GM19463 (cell line): ENCODE measurements around the gene LRBA.
"Not testable (repeated sequence)": the region's sequence is repeated elsewhere in the genome, so short reads cannot be mapped to it uniquely, and the experiment has no call there.

Experiments used
- ATAC-seq: cut with Tn5 transposase; IDR thresholded peaks from one replicate; pipeline ENCODE4 v1.9.1; 2021; ENCODE audit warnings: mild to moderate bottlenecking, moderate library complexity; ENCODE audit not compliant: unreplicated experiment

Gene LRBA

GRCh38 chr4:151014521-151015458 is at the start of gene LRBA:
Gene LRBA, minus strand, starts transcription at chr4:151015284. Its CDS starts 642 bp downstream, at chr4:151014642.
- ATAC-seq = peak; percentile 60

- ATAC-seq = not testable (repeated sequence)
These were observed 48.1 kb upstream of the LRBA start for GRCh38 chr4:151063143-151063542.

- no peak for ATAC-seq
These were observed 40.5 kb upstream of the LRBA start for GRCh38 chr4:151055539-151055938.

GRCh38 chr4:151052785-151053184 is 37.7 kb upstream of the LRBA start:
- no peak for ATAC-seq

GRCh38 chr4:151049430-151049884 is 34.4 kb upstream of the LRBA start:
- ATAC-seq = no peak

GRCh38 chr4:151048913-151049312 is 33.8 kb upstream of the LRBA start:
- ATAC-seq = no peak

- ATAC-seq = no peak
These were observed 31.5 kb upstream of the LRBA start for GRCh38 chr4:151046609-151047008.

- ATAC-seq = peak; percentile 54
These were observed 30.8 kb upstream of the LRBA start for GRCh38 chr4:151045907-151046306.

GRCh38 chr4:151043803-151044515 is 28.9 kb upstream of the LRBA start:
- no peak for ATAC-seq

- ATAC-seq = no peak
These were observed 24.6 kb upstream of the LRBA start for GRCh38 chr4:151039733-151040132.

- no peak for ATAC-seq
These were observed 23.5 kb upstream of the LRBA start for GRCh38 chr4:151038452-151039157.

GRCh38 chr4:151035911-151036310 is 20.8 kb upstream of the LRBA start:
- ATAC-seq = no peak

GRCh38 chr4:151035328-151035727 is 20.2 kb upstream of the LRBA start:
- ATAC-seq = no peak

GRCh38 chr4:151034829-151035228 is 19.7 kb upstream of the LRBA start:
- no peak for ATAC-seq

- peak; percentile 68 for ATAC-seq
These were observed 16.9 kb upstream of the LRBA start for GRCh38 chr4:151031831-151032605.

- no peak for ATAC-seq
These were observed 14.5 kb upstream of the LRBA start for GRCh38 chr4:151029537-151029936.

- not testable (repeated sequence) for ATAC-seq
These were observed 13.9 kb upstream of the LRBA start for GRCh38 chr4:151029006-151029405.

GRCh38 chr4:151025759-151026158 is 10.7 kb upstream of the LRBA start:
- no peak for ATAC-seq

GRCh38 chr4:151022586-151022985 is 7.5 kb upstream of the LRBA start:
- ATAC-seq = no peak

- ATAC-seq = no peak
These were observed 6.7 kb upstream of the LRBA start for GRCh38 chr4:151021637-151022334.
